Neural cell (in vitro differentiated cells): Measurements from ENCODE around the gene FGD6. TPM values are rescaled to one million over a fixed set of nuclear protein-coding genes. Genes with fewer than 3 reads are reported as not detected.

Source experiments
- H2AFZ ChIP-seq: fragments of 200-600, 300-800 bp; sonication (generic), shearing (Covaris generic); 2 replicates; pipeline ENCODE4 v1.6.0; 2014; ENCODE audit warnings: low read depth, mild to moderate bottlenecking, antibody characterized with exemption, low read length, moderate library complexity
- H3F3A ChIP-seq: fragments of 200-600 bp; shearing (Covaris generic); 2 replicates; pipeline ENCODE4 v1.6.1; 2016; ENCODE audit warnings: mild to moderate bottlenecking, moderate library complexity, mixed read lengths, antibody characterized with exemption, low read length; ENCODE audit not compliant: insufficient read depth, poor library complexity, severe bottlenecking
- H3K27ac ChIP-seq: fragments of 200-600, 300-800 bp; sonication (generic), shearing (Covaris generic); 2 replicates; pipeline ENCODE4 v1.5.1; 2014; ENCODE audit warnings: mild to moderate bottlenecking, low read length, moderate library complexity
- H3K27me3 ChIP-seq: fragments of 300-800, 200-600 bp; sonication (generic), shearing (Covaris generic); 2 replicates; pipeline ENCODE4 v1.6.0; 2014; ENCODE audit warnings: mild to moderate bottlenecking, low read depth, low read length, moderate library complexity; ENCODE audit not compliant: insufficient read depth
- H3K36me3 ChIP-seq: fragments of 300-800, 200-600 bp; sonication (generic), shearing (Covaris generic); 2 replicates; pipeline ENCODE4 v1.5.1; 2014; ENCODE audit warnings: mild to moderate bottlenecking, antibody characterized with exemption, low read length, moderate library complexity; ENCODE audit not compliant: insufficient read depth
- H3K4me2 ChIP-seq: fragments of 300-800, 200-600 bp; sonication (generic), shearing (Covaris generic); 2 replicates; pipeline ENCODE4 v1.6.0; 2014; ENCODE audit warnings: mild to moderate bottlenecking, low read length
- H3K4me3 ChIP-seq: fragments of 300-800, 200-600 bp; sonication (generic), shearing (Covaris generic); 2 replicates; pipeline ENCODE4 v1.5.1; 2014; ENCODE audit warnings: mild to moderate bottlenecking, low read length, moderate library complexity
- H3K79me2 ChIP-seq: fragments of 200-600 bp; shearing (Covaris generic); replicated peaks from 2 replicates; pipeline ENCODE4 v1.6.0; 2014; ENCODE audit warnings: mild to moderate bottlenecking, low read length, moderate library complexity; ENCODE audit not compliant: insufficient read depth
- H3K9ac ChIP-seq: fragments of 300-800, 200-600 bp; sonication (generic), shearing (Covaris generic); 2 replicates; pipeline ENCODE4 v1.6.1; 2016; ENCODE audit warnings: mild to moderate bottlenecking, low read length, mixed read lengths
- H3K9me2 ChIP-seq: fragments of 200-600 bp; shearing (Covaris generic); 2 replicates; pipeline ENCODE4 v1.6.1; 2016; ENCODE audit warnings: mild to moderate bottlenecking, low read length, mixed read lengths; ENCODE audit not compliant: insufficient read depth
- H3K9me3 ChIP-seq: fragments of 200-600, 300-800 bp; sonication (generic), shearing (Covaris generic); 2 replicates; pipeline ENCODE4 v1.6.1; 2016; ENCODE audit warnings: mild to moderate bottlenecking, mixed run types, low read length, moderate library complexity, mixed read lengths
- H4K20me1 ChIP-seq: fragments of 200-600 bp; shearing (Covaris generic); 2 replicates; pipeline ENCODE4 v1.6.1; 2016; ENCODE audit warnings: mild to moderate bottlenecking, mixed run types; ENCODE audit not compliant: insufficient read depth
- EP300 ChIP-seq: fragments of 450-650 bp; conservative IDR thresholded peaks from 2 replicates; pipeline ENCODE4 v1.6.1; 2014; ENCODE audit warnings: antibody characterized with exemption, mild to moderate bottlenecking, moderate library complexity; ENCODE audit not compliant: poor library complexity, severe bottlenecking
- EZH2 ChIP-seq: fragments of 200-600, 300-800 bp; shearing (Covaris generic), sonication (generic); IDR thresholded peaks from 2 replicates; pipeline ENCODE4 v1.6.1; 2014; ENCODE audit warnings: antibody characterized with exemption, low read length, borderline replicate concordance, mild to moderate bottlenecking; ENCODE audit not compliant: insufficient read depth, poor library complexity, severe bottlenecking
- MXI1 ChIP-seq: fragments of 450-650 bp; conservative IDR thresholded peaks from 2 replicates; pipeline ENCODE4 v1.6.1; 2014; ENCODE audit warnings: antibody characterized with exemption, mild to moderate bottlenecking; ENCODE audit not compliant: poor library complexity, severe bottlenecking
- POLR2AphosphoS5 ChIP-seq: IDR thresholded peaks from 2 replicates; pipeline ENCODE4 v1.6.1; 2012
- RAD21 ChIP-seq: fragments of 450-650 bp; conservative IDR thresholded peaks from 2 replicates; pipeline ENCODE4 v1.6.1; 2014; ENCODE audit warnings: antibody characterized with exemption, mild to moderate bottlenecking, moderate library complexity
- REST ChIP-seq: IDR thresholded peaks from 2 replicates; pipeline ENCODE4 v1.6.1; 2012; ENCODE audit warnings: borderline replicate concordance
- SMC3 ChIP-seq: fragments of 450-650 bp; conservative IDR thresholded peaks from 2 replicates; pipeline ENCODE4 v1.6.1; 2014; ENCODE audit warnings: antibody characterized with exemption, mild to moderate bottlenecking, moderate library complexity; ENCODE audit not compliant: poor library complexity
- TAF1 ChIP-seq: IDR thresholded peaks from 2 replicates; pipeline ENCODE4 v1.6.1; 2012; ENCODE audit warnings: low read depth
- polyA plus RNA-seq: library from polyadenylated mRNA; depleted of rRNA; stranded (reverse); fragments of >200 nt; gene quantifications from 2 replicates; pipeline ENCODE4 v1.2.3, GENCODE V29; 2014
- TF ChIP-seq, protein P1 (sequence below): fragments of 450-650 bp; IDR thresholded peaks from 2 replicates; pipeline ENCODE4 v1.5.1; 2014; ENCODE audit warnings: antibody characterized with exemption, mild to moderate bottlenecking, moderate library complexity; ENCODE audit not compliant: poor library complexity, severe bottlenecking

The FGD6 gene
- polyA plus RNA-seq, 1 donor from 2014 or later: 4.6 TPM

DNA sequence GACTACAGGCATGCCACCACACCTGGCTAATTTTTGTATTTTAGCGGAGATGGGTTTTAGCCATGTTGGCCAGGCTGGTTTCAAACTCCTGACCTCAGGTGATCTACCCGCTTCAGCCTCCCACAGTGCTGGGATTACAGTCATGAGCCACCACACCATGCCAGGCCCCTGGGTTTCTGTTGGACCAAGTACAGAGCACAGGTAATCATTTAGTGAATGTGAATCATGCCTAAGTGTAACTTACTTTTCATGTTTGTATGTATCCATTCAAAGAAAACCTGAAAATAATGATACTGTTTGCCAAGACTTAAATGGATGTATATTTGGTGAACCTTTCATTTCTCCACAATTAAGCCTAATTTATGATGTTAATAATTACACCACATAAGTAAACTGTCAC lies 65.9 kb downstream of the FGD6 start:
- Histone ChIP-seq H3F3A (no peaks in the 10 kb centered on the region), H3K27me3 (no peaks in the 10 kb centered on the region), H3K4me2 (no peak overlapping the region), H4K20me1 (no peaks in the 10 kb centered on the region), H3K9ac (no peak overlapping the region), H3K9me3 (no peaks in the 10 kb centered on the region), H3K79me2 (no peaks in the 10 kb centered on the region), H3K4me3 (no peak overlapping the region), H2AFZ (no peak overlapping the region), H3K36me3 (no peaks in the 10 kb centered on the region), H3K27ac (no peak overlapping the region), H3K9me2 (no peaks in the 10 kb centered on the region)
- TF ChIP-seq MXI1 (no peak), RAD21 (no peak), POLR2AphosphoS5 (no peak), EZH2 (no peak), REST (no peak), SMC3 (no peak), TAF1 (no peak), EP300 (no peak)
- TF ChIP-seq, protein P1, sequence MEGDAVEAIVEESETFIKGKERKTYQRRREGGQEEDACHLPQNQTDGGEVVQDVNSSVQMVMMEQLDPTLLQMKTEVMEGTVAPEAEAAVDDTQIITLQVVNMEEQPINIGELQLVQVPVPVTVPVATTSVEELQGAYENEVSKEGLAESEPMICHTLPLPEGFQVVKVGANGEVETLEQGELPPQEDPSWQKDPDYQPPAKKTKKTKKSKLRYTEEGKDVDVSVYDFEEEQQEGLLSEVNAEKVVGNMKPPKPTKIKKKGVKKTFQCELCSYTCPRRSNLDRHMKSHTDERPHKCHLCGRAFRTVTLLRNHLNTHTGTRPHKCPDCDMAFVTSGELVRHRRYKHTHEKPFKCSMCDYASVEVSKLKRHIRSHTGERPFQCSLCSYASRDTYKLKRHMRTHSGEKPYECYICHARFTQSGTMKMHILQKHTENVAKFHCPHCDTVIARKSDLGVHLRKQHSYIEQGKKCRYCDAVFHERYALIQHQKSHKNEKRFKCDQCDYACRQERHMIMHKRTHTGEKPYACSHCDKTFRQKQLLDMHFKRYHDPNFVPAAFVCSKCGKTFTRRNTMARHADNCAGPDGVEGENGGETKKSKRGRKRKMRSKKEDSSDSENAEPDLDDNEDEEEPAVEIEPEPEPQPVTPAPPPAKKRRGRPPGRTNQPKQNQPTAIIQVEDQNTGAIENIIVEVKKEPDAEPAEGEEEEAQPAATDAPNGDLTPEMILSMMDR: no peak

DNA sequence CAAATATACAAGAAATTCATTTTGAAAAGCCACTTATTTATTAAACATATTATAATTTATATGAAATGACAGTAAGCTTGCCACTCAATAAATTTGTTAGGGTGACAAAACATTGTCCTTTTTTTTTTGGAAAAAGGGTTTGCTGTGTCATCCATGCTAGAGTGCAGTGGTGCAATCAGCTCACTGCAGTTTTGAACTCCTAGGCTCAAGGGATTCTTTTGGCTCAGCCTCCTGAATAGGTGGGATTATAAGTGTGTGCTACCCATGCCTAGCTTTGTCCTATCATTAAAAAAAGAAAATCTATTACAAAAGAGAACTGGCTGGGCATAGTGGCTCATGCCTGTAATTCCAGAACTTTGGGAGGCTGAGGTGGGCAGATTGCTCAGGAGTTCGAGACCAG lies 66.8 kb downstream of the FGD6 start:
- Histone ChIP-seq H3K27ac (no peak overlapping the region), H3K9ac (no peak overlapping the region), H3K9me2 (no peaks in the 10 kb centered on the region), H3K4me2 (no peak overlapping the region), H3K36me3 (no peaks in the 10 kb centered on the region), H2AFZ (no peak overlapping the region), H3K4me3 (no peak overlapping the region), H3K9me3 (no peaks in the 10 kb centered on the region), H3F3A (no peaks in the 10 kb centered on the region), H3K27me3 (no peaks in the 10 kb centered on the region), H3K79me2 (no peaks in the 10 kb centered on the region), H4K20me1 (no peaks in the 10 kb centered on the region)
- TF ChIP-seq RAD21 (no peak), MXI1 (no peak)

DNA sequence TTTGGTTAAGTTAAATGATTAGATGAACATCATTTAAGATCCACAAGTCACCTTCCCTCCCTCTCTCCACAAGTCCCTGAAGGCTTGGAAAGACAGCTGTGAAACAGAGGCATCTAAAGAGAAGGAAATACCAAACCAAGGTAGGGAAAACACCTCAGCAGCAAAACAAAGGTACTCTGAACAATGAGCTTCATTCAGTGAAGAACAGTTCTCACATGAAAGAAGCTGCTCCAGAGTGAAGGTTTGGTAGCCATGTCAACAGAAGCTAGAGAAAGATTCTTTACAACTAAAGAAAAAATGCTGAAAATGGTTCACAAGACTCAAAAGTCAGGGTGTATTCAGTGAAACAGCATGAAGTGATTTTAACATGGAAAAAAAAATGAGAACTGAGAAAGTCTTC lies 69.4 kb downstream of the FGD6 start:
- TF ChIP-seq POLR2AphosphoS5: no peak
- no peak for TF ChIP-seq SMC3
- no peak for TF ChIP-seq EZH2
- no peak for TF ChIP-seq TAF1
- no peak for TF ChIP-seq REST
- no peak for TF ChIP-seq RAD21
- TF ChIP-seq MXI1: no peak
- TF ChIP-seq EP300: no peak
- TF ChIP-seq, protein P1: no peak
- Histone ChIP-seq H3K9ac (no peak overlapping the region), H4K20me1 (no peaks in the 10 kb centered on the region), H3K4me3 (no peak overlapping the region), H3K79me2 (no peaks in the 10 kb centered on the region), H3K36me3 (no peaks in the 10 kb centered on the region), H3K9me2 (no peaks in the 10 kb centered on the region), H3K27ac (no peak overlapping the region), H2AFZ (no peak overlapping the region), H3K9me3 (no peaks in the 10 kb centered on the region), H3K4me2 (no peak overlapping the region), H3F3A (no peaks in the 10 kb centered on the region), H3K27me3 (no peaks in the 10 kb centered on the region)
